NCI-H2227 (cell line): ENCODE data around the gene P2RX2.

Experiments used
- DNase-seq: peaks from one replicate; lab custom pipeline; 2025; ENCODE audit not compliant: unreplicated experiment; lab: John Stamatoyannopoulos, UW

The P2RX2 gene

DNA sequence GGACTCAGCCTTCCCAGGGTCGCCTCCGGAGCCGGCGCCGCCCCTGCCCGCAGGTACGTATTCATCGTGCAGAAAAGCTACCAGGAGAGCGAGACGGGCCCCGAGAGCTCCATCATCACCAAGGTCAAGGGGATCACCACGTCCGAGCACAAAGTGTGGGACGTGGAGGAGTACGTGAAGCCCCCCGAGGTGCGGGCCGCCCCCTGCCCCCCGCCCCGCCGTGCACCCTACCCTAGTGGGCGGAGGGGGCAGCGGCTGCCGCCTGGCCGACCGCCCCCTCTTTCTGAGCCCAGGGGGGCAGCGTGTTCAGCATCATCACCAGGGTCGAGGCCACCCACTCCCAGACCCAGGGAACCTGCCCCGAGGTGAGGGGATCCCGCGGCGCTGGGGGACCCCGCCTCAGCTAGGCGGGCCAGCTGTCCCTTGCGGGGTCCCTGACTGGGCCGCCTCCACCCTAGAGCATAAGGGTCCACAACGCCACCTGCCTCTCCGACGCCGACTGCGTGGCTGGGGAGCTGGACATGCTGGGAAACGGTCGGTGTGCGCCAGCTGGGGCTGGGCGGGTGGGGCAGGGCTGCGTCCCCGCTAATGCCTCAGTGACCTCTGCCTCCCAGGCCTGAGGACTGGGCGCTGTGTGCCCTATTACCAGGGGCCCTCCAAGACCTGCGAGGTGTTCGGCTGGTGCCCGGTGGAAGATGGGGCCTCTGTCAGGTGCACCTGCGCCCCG is 973 bp downstream of the P2RX2 start:
- peak; percentile 16 for DNase-seq

DNA sequence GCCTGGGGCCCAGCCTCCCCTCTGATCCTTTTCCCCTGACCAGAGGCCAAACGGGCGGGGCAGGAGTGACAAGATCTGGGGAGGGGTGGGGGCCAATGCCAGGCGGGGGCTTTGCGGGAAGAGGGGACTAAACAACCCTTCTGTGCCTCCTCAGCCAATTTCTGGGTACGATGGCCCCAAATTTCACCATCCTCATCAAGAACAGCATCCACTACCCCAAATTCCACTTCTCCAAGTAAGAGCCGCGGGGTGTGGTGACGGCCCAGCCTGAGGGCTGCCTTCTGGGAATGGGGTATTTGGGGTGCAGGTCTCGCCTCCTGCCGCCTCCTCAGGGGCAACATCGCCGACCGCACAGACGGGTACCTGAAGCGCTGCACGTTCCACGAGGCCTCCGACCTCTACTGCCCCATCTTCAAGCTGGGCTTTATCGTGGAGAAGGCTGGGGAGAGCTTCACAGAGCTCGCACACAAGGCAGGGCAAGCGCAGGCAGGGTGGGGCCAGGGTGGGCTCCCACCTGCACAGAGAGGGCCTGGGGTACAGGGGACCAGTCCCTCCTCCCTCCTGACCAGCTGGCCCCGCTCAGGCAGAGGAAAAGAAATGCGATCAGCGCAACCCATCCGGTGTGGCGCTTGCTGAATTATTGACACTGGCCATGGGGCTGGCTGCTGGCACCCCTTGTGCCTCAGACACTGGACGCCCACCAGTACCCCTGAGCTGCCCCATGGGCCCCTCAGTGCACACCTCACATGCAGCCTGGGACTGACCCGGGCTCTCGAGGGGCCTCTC is 1.7 kb downstream of the P2RX2 start:
- DNase-seq, result no peak

DNA sequence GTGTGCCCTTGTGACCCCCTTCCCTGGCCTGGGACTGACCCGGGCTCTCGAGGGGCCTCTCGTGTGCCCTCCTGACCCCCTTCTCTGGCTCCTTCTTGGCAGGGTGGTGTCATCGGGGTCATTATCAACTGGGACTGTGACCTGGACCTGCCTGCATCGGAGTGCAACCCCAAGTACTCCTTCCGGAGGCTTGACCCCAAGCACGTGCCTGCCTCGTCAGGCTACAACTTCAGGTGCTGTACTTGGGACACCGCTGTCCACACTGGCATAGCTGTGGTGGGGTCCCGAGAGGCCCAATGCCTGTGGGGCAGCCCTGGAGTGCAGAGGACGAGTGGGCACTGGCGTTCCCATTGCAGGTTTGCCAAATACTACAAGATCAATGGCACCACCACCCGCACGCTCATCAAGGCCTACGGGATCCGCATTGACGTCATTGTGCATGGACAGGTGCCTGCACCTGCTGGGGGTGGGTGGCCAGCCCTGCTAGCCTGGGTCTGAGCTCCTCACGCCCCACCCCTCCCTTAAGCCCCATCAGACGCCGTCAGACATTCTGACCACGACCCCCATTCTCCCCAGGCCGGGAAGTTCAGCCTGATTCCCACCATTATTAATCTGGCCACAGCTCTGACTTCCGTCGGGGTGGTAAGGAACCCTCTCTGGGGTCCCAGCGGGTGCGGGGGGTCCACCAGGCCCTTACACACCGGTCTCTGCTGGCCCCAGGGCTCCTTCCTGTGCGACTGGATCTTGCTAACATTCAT is 2.5 kb downstream of the P2RX2 start:
- DNase-seq, result no peak

DNA sequence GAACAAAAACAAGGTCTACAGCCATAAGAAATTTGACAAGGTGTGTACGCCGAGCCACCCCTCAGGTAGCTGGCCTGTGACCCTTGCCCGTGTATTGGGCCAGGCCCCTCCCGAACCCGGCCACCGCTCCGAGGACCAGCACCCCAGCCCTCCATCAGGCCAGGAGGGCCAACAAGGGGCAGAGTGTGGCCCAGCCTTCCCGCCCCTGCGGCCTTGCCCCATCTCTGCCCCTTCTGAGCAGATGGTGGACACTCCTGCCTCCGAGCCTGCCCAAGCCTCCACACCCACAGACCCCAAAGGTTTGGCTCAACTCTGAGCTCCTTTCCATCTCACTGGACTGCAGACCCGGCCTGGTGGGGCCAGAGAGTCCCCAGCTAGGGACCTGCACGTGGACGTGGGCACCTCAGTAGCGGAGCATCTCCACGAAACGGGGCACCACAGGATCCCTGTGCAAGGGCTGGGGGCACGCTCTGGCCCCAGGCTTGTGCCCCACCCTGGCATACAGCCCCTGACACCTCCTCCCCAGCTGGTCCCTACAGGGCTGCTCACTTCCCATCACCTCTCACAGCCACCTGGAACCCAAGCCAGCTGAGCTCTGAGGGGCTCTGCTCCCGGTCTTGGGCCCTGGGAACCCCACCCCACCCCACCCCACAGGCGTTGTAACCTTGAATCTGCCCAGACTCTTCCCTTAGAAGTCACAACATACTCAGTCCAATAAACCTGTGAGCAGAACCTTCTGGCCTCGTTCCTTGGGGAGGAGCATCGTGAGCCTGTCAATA is 3.3 kb downstream of the P2RX2 start:
- DNase-seq, result no peak

DNA sequence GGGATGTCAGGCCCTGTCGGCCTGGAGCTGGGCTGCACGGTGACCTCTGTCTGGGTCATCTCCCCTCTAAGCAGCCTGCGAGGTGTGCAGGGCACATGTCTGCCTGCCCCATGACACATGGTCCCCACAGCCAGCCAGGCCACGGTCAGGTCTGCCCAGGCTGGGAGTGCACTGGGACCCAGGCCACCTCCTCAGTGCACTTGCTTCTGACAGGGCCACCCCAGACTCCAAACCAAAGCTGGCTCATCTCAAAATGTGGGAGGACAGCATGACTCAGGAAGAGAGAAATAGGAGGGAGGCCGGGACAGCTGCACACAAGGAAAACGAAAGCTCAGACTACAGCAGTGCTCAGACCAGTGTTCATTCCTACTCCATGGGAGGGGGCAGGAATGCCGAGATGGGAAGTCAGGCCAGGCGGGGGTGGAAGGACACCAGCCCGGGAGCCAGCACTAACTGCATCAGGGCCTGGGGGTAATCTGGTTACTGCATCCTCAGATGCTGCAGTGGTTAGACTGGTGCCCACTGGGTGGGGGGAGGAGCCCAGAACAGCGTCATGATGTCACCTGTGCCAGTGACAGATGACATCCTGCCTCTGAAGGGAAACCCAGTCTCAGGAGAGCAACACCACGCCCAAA is 4.0 kb downstream of the P2RX2 start:
- DNase-seq, result no peak

DNA sequence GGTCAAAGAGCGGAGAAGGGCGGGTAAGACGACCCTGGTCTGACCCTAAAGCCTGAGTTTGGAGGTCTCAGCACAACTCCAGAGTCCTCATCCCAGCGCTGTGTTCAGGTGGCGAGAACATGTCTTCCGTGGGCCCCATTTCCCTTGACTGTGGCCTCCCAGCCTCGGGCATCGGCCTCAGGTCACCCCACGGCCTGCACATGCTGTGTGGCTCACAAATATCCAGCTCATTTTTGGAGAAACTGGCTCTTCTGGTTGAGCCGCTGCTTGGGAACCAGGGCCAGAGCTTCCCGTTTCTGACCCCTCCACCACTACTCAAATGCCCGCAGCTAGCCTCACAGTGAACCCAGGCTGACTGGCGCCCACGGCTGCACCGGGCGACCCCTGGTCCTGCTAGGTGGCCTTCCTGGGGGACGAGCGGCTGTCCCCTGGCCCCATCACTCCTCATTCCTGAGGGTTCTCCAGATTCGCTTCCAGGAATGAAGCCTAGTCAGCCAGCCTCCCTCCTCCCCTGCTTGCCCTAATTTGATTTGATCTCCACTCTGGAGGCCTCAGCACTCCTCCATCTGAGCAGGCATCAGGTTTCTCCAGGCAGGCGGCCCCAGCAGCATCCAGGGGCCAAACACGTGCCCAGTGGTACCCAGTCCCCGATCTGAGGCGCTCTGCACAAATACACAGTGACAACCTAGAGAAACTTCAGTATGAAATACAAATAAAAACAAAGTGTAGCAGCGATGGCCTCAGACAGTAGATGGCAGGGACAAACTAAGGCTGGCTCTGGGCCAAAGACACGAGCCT is 4.7 kb downstream of the P2RX2 start:
- no peak for DNase-seq

DNA sequence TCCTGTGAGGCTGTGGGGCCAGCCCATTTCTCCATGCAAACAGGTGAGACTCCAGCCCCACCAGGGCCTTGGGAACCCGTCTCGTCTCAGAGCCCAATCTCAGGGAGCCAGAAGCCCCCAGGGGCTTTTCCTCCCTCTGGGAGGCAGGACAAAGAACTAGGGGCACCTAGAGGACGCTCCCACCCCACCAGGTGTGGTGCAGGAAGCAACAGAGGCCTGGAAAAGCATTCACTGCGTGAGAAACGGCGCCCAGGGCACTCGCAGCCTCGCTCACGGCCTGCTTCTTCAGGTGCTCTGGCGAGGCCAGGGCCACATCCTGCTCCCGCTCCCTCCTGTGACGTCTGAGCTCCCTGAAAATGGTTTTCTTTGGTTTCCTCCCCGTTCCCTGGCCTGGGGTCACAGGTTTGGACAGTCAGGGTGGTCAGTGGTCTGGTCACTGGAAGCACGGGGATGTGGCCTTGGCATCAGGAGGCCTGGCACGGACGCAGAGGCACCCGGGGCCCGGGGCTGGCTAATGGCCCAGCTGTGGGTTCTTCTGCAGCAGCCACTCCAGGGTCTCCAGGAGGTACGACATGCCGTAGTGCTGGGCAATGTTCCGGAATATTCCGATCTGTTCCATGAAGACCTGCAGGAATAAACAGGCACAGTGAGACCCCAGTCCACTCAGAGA is 5.7 kb downstream of the P2RX2 start:
- DNase-seq, result no peak

DNA sequence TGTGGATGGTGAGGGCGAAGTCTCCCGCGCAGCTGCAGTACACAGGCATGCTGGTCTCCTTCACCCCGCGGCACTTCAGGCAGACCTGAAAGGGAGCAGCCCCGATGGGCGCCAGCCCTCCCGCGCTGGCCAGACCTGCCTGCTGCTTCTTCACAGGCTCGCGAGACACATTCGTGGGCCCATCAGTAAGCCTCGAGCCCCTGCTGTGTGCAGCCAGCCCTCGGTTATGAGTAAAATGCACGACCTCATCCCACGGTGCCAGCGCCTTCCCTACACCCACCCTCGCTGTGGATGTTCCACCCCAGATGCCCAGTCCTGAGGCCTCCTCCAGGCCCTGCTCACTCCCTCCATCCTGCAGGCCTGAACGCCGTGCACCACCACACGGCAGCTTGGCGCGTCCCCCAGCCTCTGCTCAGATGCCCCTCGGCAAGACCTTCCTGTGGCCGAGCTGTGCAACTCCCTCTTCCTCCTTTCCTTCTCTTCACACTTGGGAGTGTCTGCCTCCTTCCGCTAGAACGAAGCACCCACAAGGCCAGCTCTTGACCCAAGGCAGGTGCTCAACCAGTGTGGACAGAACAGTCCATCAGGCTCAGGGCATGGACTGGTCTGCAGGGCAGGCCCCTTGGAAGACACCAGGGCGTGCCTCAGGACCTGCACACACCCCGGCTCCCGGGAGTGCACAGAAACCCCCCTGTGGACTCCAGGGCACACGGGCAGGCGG is 6.5 kb downstream of the P2RX2 start:
- DNase-seq, result no peak

DNA sequence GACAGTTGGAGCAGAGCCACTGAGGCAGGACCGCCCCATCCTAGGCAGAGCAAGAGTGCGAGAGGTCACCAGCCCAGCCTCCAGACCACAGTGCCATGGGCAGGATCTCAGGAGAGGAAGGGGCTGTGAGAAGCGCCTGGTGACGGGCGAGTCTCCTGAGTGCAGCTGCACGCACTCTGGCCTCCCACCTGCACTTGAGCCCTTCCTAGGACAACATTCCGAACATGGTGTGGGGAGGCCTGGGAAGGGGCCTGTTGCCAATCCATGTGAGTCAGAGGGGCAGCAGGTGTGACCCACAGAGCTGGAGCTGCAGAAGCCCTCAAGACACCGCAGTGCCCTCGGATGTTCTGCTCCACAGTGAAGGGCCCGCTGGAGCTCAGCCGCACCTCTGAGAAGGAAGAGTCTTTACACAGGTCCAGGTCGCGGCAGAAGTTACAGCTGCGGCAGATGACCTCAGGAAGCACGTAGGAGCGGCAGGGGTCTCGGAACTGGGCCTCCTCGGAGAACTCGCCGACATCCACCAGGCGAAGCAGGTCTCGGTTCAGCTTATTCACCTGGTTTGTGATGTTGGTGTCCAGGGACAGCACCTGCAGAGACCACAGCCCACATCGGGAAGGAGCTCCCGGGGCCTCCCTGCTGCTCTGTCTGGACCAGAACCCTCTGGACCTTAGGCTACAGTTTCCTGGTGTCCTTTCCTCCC is 7.3 kb downstream of the P2RX2 start:
- no peak for DNase-seq

DNA sequence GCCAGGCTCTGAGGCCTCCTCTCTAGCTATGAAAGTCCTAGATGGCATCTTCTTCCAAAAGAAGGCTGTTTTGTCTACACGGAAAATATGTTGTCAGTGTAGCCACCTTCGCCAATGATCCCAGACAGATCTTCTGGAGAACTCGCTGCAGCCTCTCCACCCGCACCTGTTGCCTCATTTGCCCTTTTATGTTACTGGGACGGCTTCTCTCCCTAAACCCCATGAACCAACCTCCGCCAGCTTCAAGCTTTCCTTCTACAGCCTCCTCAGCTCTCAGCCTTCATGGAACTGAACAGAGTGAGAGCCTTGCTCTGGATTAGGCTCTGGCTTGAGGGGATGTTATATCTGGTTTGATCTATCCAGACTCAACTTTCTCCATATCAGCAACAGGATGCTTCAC is 10.8 kb downstream of the P2RX2 start:
- DNase-seq, result no peak

DNA sequence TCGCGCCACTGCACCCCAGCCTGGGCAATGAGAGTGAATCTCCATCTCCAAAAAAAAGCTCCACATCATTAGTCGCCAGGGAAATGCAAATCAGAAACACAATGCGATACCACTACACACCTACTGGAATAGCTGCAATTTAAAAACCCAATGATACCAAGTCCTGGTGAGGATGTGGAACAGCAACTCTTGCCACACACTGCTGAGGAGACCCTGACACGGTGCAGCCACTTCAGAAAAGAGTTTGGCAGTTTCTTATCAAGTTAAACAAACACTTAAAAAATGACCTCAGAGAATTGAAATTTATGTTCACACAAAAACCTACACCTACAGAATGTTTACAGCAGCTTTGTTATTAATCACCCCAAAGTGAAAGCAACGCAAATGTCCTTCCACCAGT is 12.1 kb downstream of the P2RX2 start:
- no peak for DNase-seq

DNA sequence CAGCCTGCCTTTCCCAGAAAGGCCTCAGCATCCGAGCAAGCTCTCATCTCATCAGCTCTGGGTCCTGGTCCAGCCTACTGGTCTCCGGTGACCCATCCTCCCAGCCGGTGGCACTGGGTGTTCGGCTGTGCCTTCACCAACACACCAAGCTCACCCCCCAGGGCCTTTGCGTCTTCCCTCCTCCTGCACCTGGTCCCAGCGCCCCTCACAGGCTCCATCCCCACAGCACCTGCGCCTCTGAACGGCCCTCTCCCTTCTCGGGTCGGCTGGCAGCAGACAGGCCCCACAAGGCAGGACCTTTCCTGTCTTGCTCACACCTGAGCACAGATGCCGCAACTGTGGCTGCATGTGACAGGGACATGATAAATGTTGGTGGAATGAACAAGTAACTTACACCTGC is 13.1 kb downstream of the P2RX2 start:
- DNase-seq, result no peak

DNA sequence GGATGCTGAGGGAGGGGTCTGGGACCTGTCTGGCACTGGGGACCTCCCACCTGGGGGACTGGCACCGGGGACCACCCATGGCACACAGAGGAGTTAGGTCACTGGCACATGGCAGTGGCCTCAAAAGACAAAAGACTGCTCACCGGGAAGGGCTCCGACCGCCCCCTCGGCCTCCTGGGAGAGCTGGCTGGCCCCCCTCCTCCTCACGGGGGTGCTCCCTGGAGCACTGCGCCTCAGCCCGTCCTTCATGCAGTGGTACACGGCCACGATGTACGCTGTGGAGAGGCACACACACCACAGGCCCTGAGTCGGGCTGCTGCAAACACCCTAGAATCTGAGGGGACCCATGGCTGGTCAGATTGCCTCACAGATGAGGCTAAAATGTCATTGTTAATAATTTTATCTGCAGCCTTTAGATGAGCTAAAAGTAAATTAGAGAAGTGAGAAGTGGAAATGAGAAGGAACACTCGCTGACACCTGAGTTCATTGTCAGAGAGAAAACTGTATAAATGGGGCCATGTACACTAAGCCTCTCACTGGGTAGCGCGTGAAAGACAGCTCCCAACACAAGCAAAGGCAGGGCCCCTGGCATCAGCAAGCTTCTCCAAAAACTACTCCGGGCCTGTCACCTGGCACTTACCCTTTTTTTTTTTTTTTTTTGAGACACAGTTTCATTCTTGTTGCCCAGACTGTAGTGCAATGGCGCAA is 14.1 kb downstream of the P2RX2 start:
- no peak for DNase-seq

DNA sequence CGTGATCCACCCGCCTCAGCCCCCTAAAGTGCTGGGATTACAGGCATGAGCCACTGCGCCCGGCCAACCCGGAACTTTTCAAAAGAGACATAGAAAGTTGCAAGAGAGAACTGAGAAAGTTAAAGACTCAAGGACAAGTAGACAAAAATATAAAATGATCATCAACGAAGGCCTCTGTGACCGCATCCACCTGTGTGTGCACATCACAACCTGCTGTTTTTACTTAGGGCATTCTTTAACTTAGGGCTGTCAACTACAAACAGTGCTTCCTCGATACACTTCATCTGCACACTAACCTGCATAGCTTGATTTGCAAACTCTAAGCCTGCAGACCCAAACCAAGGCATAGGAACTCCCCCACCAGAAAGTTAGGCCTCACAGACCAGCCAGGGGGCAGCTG is 14.8 kb downstream of the P2RX2 start:
- no peak for DNase-seq

DNA sequence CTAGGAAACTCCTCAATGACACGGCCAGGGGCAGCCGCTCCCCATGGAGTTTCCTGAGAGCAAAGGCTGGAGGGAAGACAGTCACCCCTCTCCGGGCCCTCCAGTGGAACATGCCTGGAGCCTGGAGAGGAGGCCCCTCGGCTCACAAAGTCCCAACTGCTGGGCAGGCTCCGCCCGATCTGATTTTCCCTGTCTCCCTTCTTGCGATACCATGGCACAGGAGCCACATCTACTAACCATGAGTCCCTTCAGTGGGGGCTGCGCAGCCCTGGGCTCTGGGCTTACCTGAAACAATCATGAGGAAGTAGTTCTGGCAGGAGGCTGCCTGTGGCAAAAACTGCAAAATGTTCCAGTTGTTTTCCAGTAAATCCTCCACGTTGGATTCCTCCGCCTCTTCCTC is 15.3 kb downstream of the P2RX2 start:
- no peak for DNase-seq

DNA sequence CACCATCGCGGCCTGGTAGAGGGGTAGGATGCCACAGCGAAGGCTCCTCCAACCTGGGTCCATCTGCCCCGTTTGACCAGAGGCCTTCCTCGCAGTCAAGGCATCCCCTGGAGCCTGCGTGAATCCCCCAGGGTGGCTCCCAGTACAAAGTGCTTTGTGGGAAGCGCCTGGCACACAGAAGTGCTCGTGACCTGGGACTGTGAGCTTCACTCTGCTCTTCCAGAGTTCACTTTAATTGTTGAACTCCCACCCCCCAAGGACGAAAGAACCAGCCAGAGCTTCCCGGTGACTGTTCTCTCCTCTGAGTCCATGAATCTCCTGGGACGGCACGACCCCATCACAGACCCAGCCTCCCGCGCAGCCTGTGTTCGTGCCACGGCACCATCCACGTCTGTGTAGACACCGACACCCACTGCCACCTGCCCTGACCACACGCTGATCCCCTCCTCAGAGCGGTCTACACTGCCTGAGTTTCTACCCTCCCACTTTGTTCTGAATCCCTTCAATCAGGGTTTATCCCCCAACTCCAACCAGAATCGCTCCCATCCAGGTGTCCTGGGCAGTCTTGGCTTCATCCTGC is 15.9 kb downstream of the P2RX2 start:
- no peak for DNase-seq
